Activated CD8-positive, alpha-beta T cell treated with anti-CD3 and anti-CD28 coated beads for 36 hours (primary cell): ENCODE results near the gene VPS11. TPM values are rescaled to one million over a fixed set of nuclear protein-coding genes. Genes with fewer than 3 reads are reported as not detected.

Source experiments
- ATAC-seq: fragments of 200-7000 bp; cut with Tn5 transposase; one replicate; pipeline ENCODE4 v1.10.0; 2021; ENCODE audit warnings: mild to moderate bottlenecking, moderate library complexity
- CTCF ChIA-PET: fragments of 350-600 bp; sonication (Branson Sonifier 250); formaldehyde crosslinking; loops from one replicate; lab custom pipeline; 2021; ENCODE audit warnings: antibody characterized with exemption; lab: Charles Lee
- POLR2A ChIA-PET: fragments of 350-600 bp; sonication (Branson Sonifier 250); formaldehyde crosslinking; loops from one replicate; lab custom pipeline; 2021; ENCODE audit warnings: antibody characterized with exemption; lab: Charles Lee
- DNase-seq: peaks from one replicate; pipeline ENCODE4 v3.0.0-alpha.2; 2020
- H3K27ac Mint-ChIP-seq: one replicate; pipeline ENCODE4 v1.8.0; 2021; ENCODE audit warnings: mild to moderate bottlenecking, mixed read lengths
- H3K27me3 Mint-ChIP-seq: one replicate; pipeline ENCODE4 v1.8.0; 2021; ENCODE audit warnings: mixed read lengths
- H3K36me3 Mint-ChIP-seq: one replicate; pipeline ENCODE4 v1.8.0; 2021; ENCODE audit warnings: low read depth, mixed read lengths
- H3K4me1 Mint-ChIP-seq: one replicate; pipeline ENCODE4 v1.8.0; 2021; ENCODE audit warnings: low read depth, mixed read lengths
- H3K4me3 Mint-ChIP-seq: one replicate; pipeline ENCODE4 v1.8.0; 2021; ENCODE audit warnings: mild to moderate bottlenecking, moderate library complexity, mixed read lengths
- H3K9me3 Mint-ChIP-seq: one replicate; pipeline ENCODE4 v1.8.0; 2021; ENCODE audit warnings: mixed read lengths
- CTCF ChIP-seq: fragments of 200-600 bp; IDR thresholded peaks from one replicate; pipeline ENCODE4 v1.8.0; 2022; ENCODE audit warnings: antibody characterized with exemption, mild to moderate bottlenecking
- intact Hi-C: fragments of 100-400 bp; cut with micrococcal nuclease; formaldehyde crosslinking; loops from one replicate; pipeline ENCODE4 v1.10.0; 2022
- total RNA-seq, 2 experiments: library from RNA; stranded (reverse); gene quantifications; one replicate each; pipeline ENCODE4 v1.2.3, GENCODE V29; 2021

VPS11 gene
- total RNA-seq, 2 experiments from 2014 or later: 17.1 to 17.2 TPM

GRCh38 chr11:119023741-119024140 lies 43.9 kb upstream of the VPS11 start:
- ATAC-seq (no peak), DNase-seq (no peak)
- CTCF ChIA-PET: interaction anchor here (3.3 kb wide), 1 partner anchor 32 kb away, joined by 8 read pairs; no protein-coding TSS in a partner anchor
- TF ChIP-seq CTCF: no peak
- Mint-ChIP-seq H3K27ac (peak overlapping the region; percentile 52), H3K4me1 (peaks cover 50% of the 10 kb centered on the region), H3K27me3 (no peaks in the 10 kb centered on the region), H3K4me3 (no peak overlapping the region), H3K36me3 (peaks cover 58% of the 10 kb centered on the region), H3K9me3 (no peaks in the 10 kb centered on the region)
- POLR2A ChIA-PET: interaction anchor here (2.3 to 8.4 kb wide), 2 partner anchors 7 to 24 kb away, joined by 10 to 98 read pairs; partner anchors contain the start of genes RPS25 and TRAPPC4
- intact Hi-C loops: no loop called here

GRCh38 chr11:119024430-119025098 lies 43.1 kb upstream of the VPS11 start:
- Mint-ChIP-seq H3K9me3 (no peaks in the 10 kb centered on the region), H3K27ac (peak overlapping the region; percentile 81), H3K27me3 (no peaks in the 10 kb centered on the region), H3K4me3 (no peak overlapping the region), H3K4me1 (peaks cover 58% of the 10 kb centered on the region), H3K36me3 (peaks cover 62% of the 10 kb centered on the region)
- ATAC-seq (no peak), DNase-seq (no peak)
- ChIA-PET CTCF (interaction anchor here (3.3 kb wide), 1 partner anchor 31 kb away, joined by 8 read pairs; no protein-coding TSS in a partner anchor), POLR2A (interaction anchor here (0.7 to 8.4 kb wide), 3 partner anchors 7 to 182 kb away, joined by 3 to 98 read pairs (median 10); partner anchors contain the start of genes RPS25 and TRAPPC4)
- intact Hi-C loops: no loop called here
- no peak for TF ChIP-seq CTCF

GRCh38 chr11:119025099-119025473 lies 42.5 kb upstream of the VPS11 start:
- no peak overlapping the region for H3K4me3 Mint-ChIP-seq
- H3K27me3 Mint-ChIP-seq: no peaks in the 10 kb centered on the region
- H3K36me3 Mint-ChIP-seq: peaks cover 57% of the 10 kb centered on the region
- H3K27ac Mint-ChIP-seq: peak overlapping the region; percentile 81
- POLR2A ChIA-PET: interaction anchor here (0.7 to 8.4 kb wide), 3 partner anchors 8 to 183 kb away, joined by 3 to 98 read pairs (median 3); partner anchors contain the start of genes RPS25 and TRAPPC4
- DNase-seq: no peak
- CTCF ChIA-PET: interaction anchor here (3.3 kb wide), 1 partner anchor 30 kb away, joined by 8 read pairs; no protein-coding TSS in a partner anchor
- no peak for TF ChIP-seq CTCF
- ATAC-seq: no peak
- intact Hi-C loops: no loop called here
- H3K9me3 Mint-ChIP-seq: no peaks in the 10 kb centered on the region
- peaks cover 57% of the 10 kb centered on the region for H3K4me1 Mint-ChIP-seq

- no peak for TF ChIP-seq CTCF
- H3K4me1 Mint-ChIP-seq: peaks cover 53% of the 10 kb centered on the region
- no peaks in the 10 kb centered on the region for H3K27me3 Mint-ChIP-seq
- intact Hi-C loops: no loop called here
- ChIA-PET CTCF (interaction anchor here (3.3 kb wide), 1 partner anchor 30 kb away, joined by 8 read pairs; no protein-coding TSS in a partner anchor), POLR2A (interaction anchor here (0.7 to 8.4 kb wide), 2 partner anchors 8 to 29 kb away, joined by 3 to 98 read pairs; partner anchors contain the start of genes RPS25 and TRAPPC4)
- no peak overlapping the region for H3K4me3 Mint-ChIP-seq
- H3K36me3 Mint-ChIP-seq: peaks cover 53% of the 10 kb centered on the region
- DNase-seq (no peak), ATAC-seq (no peak)
- peak overlapping the region; percentile 81 for H3K27ac Mint-ChIP-seq
- H3K9me3 Mint-ChIP-seq: no peaks in the 10 kb centered on the region
These were observed 42.1 kb upstream of the VPS11 start for GRCh38 chr11:119025541-119025940.
